Hindlimb muscle (tissue), 1 donor: ENCODE measurements around the gene ZFR. TPM values are rescaled to one million over a fixed set of nuclear protein-coding genes. Genes with fewer than 3 reads are reported as not detected.
"Not testable (repeated sequence)": the region's sequence is repeated elsewhere in the genome, so short reads cannot be mapped to it uniquely, and the experiment has no call there.

ENCODE experiments used
- DNase-seq: peaks from one replicate; pipeline ENCODE4 v3.0.0-alpha.2; 2013
- polyA plus RNA-seq: library from polyadenylated mRNA; unstranded; fragments of 120-200 nt; gene quantifications from one replicate; pipeline ENCODE4 v1.2.1, GENCODE V29; 2013; ENCODE audit not compliant: insufficient read length

The ZFR gene
- polyA plus RNA-seq, 1 donor, result 79.3 TPM

DNA sequence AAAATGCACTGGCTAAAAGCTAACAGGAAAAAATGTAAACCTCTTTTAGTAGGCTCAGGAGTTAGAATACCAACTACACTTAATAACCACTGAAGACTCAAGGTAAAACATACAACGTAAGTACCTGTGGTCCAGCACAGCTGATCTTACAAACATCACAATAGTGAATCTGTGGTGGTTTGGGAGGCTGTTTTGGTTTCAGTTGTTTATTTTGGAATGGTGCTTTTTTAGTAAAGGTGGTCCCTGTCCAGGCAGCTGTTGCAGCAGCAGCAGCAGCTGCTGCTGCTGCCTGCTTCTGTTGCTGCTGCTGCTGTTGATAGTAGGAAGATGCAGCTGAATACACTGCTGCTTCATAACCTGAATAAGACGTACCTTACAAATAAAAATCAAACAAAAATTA lies 37.9 kb downstream of the ZFR start:
- no peak for DNase-seq

GRCh38 chr5:32405507-32405906 lies 39.0 kb downstream of the ZFR start:
- DNase-seq, result no peak

DNA sequence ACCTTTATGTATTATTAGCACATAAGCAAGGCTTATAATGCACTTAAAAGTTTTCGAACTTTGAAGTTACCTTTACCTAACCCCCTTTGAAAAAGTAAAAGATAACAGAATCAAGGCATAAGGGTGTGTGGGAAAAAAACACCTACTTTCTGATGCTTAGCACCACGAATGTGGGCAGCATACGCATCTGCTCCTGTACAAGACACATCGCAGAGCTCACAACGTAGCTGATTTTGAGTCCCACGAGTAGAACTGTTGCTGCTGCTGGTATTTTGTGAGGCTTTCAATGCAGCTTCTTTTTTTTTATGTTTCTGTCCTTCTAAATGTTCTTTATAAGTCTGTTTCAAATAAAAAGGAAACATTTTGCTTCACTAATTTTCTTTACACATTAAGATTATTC lies 40.8 kb downstream of the ZFR start:
- DNase-seq, result no peak

DNA sequence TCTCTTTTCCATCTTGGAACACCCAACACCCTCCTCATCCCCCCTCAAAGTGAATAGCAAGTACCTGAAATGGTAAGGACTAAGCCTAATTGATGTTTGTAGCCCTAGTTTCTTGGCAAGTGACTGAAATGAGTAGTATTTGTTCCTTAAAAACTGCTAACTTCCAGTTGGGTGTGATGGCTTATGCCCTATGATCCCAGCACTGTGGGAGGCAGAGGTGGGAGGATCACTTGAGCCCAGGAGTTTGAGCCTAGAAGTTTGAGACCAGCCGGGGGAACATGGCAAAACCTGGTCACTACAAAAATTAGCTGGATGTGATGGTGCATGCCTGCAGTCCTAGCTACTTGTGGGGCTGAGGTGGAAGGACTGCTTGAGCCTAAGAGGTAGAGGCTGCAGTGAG lies 44.1 kb downstream of the ZFR start:
- DNase-seq, result no peak

DNA sequence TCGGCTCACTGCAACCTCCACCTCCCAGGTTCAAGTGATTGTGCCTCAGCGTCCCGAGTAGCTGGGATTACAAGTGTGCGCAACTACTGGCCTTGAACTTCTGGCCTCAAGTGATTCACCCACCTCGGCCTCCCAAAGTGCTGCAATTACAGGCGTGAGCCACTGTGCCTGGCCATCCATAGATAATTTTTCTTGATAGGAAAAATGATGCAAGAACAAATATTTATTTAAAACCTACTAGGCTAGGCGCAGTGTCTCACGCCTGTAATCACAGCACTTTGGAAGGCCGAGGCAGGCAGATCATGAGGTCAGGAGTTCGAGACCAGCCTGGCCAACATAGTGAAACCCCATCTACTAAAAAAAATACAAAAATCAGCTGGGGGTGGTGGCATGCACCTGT lies 45.8 kb downstream of the ZFR start:
- not testable (repeated sequence) for DNase-seq

GRCh38 chr5:32394981-32395380 lies 49.6 kb downstream of the ZFR start:
- no peak for DNase-seq

DNA sequence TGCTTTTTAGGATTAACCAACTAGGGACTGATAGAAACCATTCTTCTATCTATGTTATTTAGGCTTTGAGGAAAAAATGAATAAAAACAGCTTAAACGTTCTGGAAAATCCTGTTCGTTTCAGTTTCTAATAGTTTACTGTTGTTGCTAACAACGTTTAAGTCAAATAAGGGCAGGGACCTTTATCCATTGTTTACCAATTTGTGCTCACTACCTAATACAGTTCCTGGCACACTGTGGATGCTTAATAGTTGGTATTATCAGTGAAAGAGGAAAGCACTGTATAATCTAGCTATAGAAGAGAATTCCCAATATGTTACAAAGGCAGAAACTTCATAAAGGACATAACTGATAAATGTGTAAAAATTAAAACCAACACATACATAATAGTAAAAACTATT lies 52.5 kb downstream of the ZFR start:
- no peak for DNase-seq

DNA sequence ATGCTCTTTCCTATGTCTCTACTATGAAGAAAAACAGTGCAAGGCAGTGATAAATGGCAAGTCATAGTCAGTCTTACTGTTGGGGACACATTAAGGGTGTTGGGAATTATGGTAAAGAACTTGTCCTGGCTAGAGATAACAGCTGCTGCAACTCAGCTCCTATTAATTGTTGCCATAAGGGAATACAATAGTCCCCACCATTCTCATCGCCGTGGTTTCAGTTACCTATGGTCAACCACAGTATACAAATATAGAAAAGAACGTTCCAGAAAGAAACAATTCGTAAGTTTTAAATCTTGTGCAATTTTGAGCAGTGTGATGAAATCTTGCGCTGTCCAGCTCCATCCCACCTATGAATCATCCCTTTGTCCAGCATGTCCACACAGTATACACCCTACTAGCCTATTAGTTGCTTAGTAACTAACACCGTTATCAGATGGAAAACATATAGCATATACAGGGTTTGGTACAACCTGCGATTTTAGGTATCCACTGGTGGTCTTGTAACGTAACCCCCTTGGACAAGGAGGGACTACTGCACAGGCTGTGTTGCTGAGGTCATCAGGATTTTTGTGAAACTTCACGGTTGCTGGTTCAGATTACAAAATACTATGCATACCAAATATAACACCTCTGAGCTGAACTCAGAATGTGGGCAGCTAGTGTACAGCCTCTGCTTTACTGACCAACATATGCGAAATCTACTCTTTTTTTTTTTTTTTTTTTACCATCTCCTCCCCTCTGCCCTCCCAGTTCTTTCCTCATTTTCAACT lies 53.5 kb downstream of the ZFR start:
- no peak for DNase-seq

DNA sequence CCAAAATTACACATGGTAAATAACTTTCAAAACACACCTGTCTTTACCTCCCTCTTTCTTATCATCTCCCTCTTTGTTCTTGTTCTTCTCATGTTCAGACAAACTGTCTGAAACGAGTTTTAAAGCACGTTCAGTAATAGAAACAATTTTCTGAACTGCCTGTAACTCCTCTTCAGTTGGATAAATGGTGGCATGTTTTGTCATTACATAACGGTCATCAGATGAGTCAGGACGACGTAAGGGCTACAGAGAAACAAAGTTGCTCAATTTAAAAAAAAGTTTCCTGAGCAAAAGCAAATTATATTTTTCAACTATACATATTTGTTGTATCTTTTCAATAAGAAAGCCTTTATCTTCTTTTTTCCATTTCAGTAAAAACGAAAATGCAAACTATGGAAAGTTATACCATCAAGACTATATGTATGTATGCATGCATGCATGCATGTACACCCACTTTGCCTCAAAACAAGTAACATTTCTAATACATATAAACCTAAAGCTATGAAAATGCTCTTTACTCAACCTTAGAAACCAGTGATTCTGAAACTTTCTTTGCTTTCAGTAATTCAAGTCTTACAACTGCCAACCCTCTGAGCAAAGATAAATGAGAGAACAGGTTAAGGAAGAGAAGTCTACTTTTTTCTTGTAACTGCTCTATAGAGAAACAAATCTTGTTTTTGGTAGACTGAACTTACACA lies 56.0 kb downstream of the ZFR start:
- DNase-seq, result no peak

- no peak for DNase-seq
Measured at GRCh38 chr5:32387841-32388240, 56.7 kb downstream of the ZFR start.

- DNase-seq, result peak; percentile 30
Measured at GRCh38 chr5:32387211-32387610, 57.3 kb downstream of the ZFR start.

GRCh38 chr5:32384621-32385020 lies 59.9 kb downstream of the ZFR start:
- no peak for DNase-seq

DNA sequence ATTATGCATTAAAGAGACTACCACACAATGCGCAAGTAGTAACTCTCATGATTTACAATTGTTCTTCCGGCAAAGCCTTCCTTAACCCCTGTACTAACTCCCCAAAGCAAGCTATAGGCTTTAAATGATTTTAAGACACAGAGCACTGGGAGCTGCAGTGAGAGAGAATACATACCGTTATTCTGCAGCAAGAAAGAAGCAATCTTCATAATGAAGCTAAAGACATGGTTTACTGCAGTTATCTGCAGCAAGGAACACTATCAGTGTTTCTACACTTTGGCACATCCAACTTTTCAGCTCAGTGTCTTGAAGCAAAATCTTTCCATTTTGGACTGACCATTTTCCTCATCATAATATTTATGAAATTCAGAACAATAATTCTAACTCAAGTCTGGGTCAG lies 61.0 kb downstream of the ZFR start:
- no peak for DNase-seq

GRCh38 chr5:32383065-32383464 lies 61.5 kb downstream of the ZFR start:
- no peak for DNase-seq

DNA sequence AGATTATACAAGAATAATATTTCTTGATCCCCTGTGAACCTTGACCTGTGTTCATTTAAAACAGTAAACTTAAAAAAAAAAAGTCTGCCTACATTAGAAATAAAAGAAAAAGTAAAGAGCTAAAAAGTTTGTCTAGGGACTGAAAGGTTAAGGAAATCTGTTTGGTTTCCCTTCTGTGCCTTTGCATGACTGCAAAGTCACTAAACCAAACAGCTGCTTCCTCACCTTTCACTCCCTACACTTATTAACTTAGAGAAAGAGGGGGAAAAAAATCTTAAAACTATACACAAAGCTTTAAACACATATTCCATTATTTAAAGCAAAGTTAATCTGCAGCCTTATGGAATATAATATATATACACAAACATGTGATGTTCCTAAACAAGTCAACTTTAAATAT lies 65.1 kb downstream of the ZFR start:
- DNase-seq, result no peak

DNA sequence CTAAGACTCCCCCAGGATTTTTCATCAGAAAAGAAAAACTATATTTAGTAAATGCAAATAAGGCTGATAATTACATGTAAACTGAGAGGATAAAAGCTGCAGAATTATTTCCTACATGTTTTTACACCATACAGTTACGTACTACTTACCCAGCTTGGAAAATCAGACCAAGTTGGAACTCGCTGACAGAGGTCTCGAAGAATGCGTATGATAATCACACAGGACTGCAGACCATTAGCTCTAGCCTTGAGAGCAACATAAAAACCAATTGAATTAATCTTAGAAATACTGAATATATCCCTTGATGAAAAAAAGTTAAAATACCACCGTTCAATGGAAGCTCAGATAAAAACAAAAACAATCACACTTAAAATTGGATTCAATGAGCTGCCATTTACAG lies 65.6 kb downstream of the ZFR start:
- no peak for DNase-seq

GRCh38 chr5:32369542-32370155 lies 74.9 kb downstream of the ZFR start:
- no peak for DNase-seq

GRCh38 chr5:32369032-32369431 lies 75.5 kb downstream of the ZFR start:
- DNase-seq, result no peak

DNA sequence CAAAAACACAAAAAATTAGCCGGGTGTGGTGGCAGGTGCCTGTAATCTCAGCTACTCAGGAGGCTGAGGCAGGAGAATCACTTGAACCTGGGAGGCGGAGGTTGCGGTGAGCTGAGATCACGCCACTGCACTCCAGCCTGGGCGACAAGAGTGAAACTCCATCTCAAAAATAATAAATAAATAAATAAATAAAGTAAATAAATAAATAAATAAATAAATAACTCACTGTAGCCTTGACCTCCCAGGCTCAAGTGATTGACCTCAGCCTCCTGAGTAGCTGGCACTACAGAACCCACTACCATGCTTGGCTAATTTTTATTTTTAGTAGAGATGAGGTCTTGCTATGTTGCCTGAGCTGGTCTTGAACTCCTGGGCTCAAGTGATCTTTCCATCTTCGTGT lies 77.3 kb downstream of the ZFR start:
- not testable (repeated sequence) for DNase-seq

GRCh38 chr5:32365623-32366022 lies 78.9 kb downstream of the ZFR start:
- no peak for DNase-seq

DNA sequence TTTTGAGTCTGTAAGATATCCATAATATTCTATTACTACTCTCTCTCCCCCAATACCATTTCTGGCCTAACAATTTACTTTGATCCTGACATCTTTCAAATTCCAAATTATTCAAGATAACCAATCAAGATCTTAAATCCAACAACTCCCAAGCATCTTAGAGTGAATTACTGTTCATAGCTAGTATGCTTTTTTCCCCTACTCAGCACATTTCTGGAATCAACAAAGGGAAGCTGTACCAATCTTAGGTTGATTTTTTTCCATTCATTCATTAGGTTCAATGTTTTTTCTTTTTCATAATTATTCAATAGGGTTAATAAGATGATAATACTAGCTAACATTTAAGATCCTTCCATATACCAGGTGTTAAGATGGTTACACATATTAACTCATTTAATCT lies 81.5 kb downstream of the ZFR start:
- no peak for DNase-seq

GRCh38 chr5:32362527-32362926 lies 82.0 kb downstream of the ZFR start:
- no peak for DNase-seq

- no peak for DNase-seq
Measured at GRCh38 chr5:32360906-32361305, 83.6 kb downstream of the ZFR start.

DNA sequence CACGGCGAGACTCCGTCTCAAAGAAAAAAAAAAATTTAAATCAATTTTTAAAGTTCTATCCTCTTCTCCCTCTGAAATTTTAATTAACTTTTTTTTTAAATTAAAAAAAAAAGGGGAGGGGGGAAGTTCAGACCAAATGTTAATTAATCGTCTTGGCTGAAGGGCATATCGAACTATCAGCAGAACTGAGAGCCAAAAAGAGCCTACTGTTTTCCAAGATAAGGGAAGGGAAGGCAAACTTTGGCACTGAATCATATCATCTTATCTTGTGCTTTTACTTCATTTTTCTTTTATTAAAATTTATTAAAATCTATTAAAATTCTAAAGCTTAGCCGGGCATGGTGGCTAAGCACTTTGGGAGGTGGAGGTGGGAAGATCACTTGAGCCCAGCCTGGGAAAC lies 85.9 kb downstream of the ZFR start:
- no peak for DNase-seq
